GM12801 (cell line): ENCODE results near the gene LGR5.

Source experiments
- CTCF ChIP-seq: IDR thresholded peaks from one replicate; pipeline ENCODE4 v1.5.1; 2011; ENCODE audit warnings: control low read depth; ENCODE audit not compliant: insufficient read length; ENCODE audit errors: extremely low read depth

LGR5 gene

GRCh38 chr12:71426300-71427047 is 13.1 kb upstream of the LGR5 start:
- TF ChIP-seq CTCF, result no peak

GRCh38 chr12:71430756-71431155 is 8.8 kb upstream of the LGR5 start:
- TF ChIP-seq CTCF, result no peak

- no peak for TF ChIP-seq CTCF
Measured at GRCh38 chr12:71431991-71432390, 7.6 kb upstream of the LGR5 start.

- no peak for TF ChIP-seq CTCF
Measured at GRCh38 chr12:71432936-71433335, 6.7 kb upstream of the LGR5 start.

- no peak for TF ChIP-seq CTCF
Measured at GRCh38 chr12:71436696-71437095, 2.9 kb upstream of the LGR5 start.

- no peak for TF ChIP-seq CTCF
Measured at GRCh38 chr12:71438670-71439361, 782 bp upstream of the LGR5 start.

- no peak for TF ChIP-seq CTCF
Measured at GRCh38 chr12:71439362-71439612, 311 bp upstream of the LGR5 start.

GRCh38 chr12:71440345-71440762 is 756 bp downstream of the LGR5 start:
- TF ChIP-seq CTCF, result no peak
